Fibroblast of mammary gland (primary cell): ENCODE measurements around the gene MYOZ3.

Experiments used
- DNase-seq: peaks from one replicate; pipeline ENCODE4 v3.0.0-alpha.2; 2010; ENCODE audit warnings: low read depth
- H3K4me3 ChIP-seq: 2 replicates; pipeline ENCODE4 v1.5.1; 2011; ENCODE audit warnings: low read depth, mild to moderate bottlenecking, low read length, moderate library complexity; ENCODE audit not compliant: control insufficient read depth
- TF ChIP-seq, protein P1 (sequence below): conservative IDR thresholded peaks from 2 replicates; pipeline ENCODE4 v1.5.1; 2011; ENCODE audit warnings: low read depth, low read length, inconsistent platforms; ENCODE audit not compliant: control insufficient read depth, insufficient read depth

Gene MYOZ3

DNA sequence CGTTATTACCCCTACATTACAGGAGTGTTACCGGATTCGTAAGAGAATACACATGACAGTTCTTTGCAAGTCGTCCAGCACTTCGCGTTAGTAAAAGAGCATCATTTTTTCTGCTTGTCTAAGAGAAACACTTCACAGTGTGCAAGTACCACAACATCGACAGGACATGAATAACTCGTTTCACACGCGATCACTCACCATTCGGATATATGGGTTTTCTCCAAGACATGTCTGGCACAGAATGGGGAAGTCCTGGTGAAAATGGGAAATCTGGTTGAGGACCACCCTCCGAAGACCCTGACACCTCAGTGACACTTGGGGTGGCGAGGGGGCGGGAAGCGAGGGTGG, 39.2 kb downstream of the MYOZ3 start:
- H3K4me3 ChIP-seq: peak overlapping the region; percentile 98
- DNase-seq: no peak
- TF ChIP-seq, protein P1, sequence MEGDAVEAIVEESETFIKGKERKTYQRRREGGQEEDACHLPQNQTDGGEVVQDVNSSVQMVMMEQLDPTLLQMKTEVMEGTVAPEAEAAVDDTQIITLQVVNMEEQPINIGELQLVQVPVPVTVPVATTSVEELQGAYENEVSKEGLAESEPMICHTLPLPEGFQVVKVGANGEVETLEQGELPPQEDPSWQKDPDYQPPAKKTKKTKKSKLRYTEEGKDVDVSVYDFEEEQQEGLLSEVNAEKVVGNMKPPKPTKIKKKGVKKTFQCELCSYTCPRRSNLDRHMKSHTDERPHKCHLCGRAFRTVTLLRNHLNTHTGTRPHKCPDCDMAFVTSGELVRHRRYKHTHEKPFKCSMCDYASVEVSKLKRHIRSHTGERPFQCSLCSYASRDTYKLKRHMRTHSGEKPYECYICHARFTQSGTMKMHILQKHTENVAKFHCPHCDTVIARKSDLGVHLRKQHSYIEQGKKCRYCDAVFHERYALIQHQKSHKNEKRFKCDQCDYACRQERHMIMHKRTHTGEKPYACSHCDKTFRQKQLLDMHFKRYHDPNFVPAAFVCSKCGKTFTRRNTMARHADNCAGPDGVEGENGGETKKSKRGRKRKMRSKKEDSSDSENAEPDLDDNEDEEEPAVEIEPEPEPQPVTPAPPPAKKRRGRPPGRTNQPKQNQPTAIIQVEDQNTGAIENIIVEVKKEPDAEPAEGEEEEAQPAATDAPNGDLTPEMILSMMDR: no peak

DNA sequence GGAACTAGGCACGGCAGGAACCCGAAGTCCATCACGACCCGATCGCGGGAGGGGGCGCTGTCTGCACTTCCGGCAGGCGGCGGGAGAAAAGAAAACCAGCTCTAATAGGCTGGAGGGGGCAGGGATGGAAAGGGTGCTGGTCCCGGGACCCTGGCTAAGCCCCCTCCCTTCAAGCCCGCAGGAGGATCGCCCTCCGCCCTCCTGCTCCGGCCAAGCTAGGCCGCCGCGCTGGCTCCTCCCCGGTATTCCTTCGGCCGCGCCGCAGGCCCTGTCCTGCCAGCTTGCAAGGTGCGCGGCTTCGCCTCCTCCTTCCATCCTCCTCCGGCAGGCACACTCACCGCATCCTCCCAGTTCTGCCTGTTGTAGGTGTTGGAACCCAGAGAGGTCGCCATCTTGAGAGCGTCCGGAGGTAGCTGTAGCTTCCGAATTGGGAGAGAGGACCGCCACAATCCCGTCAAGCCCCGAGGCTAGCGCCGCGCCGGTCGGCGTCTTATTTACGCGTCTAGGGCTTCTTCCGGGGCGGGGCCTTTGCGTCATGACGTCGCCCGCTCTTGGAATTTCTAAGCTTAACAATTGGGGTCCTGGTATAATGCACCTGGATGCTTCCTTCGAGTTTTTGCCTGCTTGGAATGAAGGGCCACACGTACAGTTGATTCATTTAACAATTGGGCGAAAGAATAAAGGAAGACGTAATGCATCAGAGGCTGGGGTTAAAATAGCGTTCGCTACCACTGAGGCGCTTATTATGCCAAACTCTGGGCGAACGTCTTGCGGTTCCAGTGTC, 39.7 kb downstream of the MYOZ3 start, which contains the start of gene RBM22:
TSS of gene RBM22 (minus strand) at position 469 of the 784 bp plus-strand sequence. CDS start at position 392, 77 bp downstream.
- TF ChIP-seq, protein P1: peak; percentile 45
- peak within 1 kb of the TSS; percentile 98 for H3K4me3 ChIP-seq
- peak; percentile 82 for DNase-seq

DNA sequence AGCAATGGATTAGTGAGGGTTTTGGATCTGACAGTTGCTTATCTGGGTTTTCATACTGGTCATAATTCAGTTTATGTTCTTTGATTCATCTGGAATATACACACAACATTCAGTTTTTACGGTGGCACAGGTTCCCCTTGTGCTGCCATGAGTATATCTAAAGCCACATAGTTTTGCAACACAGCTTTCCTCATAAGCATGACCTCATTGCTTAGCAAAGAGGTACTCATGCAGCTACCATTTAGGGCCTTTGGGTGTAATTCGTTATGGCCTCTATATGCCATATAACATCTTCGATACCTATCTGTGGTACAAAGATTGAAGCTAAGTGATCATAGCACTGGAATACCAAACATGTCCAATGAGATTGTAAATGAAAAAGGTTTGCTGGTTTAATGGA, 42.7 kb downstream of the MYOZ3 start:
- no peak overlapping the region for H3K4me3 ChIP-seq
- DNase-seq: peak; percentile 35
- TF ChIP-seq, protein P1: no peak

DNA sequence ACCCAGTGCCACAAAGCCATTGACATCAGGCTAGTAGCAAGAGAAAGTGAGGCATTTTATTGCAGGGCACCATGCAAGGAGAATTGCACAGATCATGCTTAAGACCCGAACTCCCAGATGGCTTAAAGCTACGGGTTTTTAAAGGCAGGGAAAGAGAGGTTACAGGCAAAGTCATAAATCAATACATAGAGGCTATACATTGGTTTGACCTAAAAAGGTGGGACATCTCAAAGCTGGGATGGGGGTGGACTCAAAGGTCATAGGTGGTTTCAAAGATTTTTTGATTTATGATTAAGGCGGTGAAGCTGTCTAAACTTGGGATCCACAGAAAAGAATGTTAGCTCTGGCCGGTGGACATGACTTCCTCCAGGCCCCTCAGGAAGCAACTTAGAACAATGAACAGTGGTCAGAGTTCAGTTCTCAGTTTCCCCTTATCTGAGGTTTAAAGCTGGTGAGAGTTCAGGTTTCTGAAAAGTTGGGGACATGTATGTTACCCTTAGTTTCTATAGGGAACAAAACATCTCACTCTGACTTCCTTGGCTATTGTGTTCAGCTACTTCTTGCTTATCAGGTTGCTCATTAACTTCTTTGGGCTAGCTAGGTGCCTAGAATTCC, 45.8 kb downstream of the MYOZ3 start:
- no peak for DNase-seq
- TF ChIP-seq, protein P1: no peak
- no peak overlapping the region for H3K4me3 ChIP-seq

DNA sequence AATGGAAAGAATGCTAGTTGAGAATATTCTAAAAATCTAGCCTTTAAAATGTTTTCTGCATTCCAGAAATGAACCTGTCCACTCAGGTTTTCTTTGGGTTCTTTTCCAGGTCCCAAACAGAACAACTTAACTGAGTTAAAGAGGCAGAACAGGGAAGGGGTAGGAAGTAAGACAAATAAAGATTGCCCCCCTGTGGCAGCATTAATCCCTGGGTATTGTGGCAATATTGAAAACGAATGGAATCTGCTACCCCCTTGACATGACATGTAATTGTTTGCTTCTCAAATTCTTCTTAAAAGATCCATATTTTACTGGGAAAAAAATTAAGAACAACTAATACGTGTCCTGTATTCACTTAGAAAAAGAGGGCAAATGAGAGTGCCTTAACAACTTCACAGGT, 49.1 kb downstream of the MYOZ3 start:
- no peak for DNase-seq
- H3K4me3 ChIP-seq: no peak overlapping the region
- TF ChIP-seq, protein P1: peak; percentile 23

DNA sequence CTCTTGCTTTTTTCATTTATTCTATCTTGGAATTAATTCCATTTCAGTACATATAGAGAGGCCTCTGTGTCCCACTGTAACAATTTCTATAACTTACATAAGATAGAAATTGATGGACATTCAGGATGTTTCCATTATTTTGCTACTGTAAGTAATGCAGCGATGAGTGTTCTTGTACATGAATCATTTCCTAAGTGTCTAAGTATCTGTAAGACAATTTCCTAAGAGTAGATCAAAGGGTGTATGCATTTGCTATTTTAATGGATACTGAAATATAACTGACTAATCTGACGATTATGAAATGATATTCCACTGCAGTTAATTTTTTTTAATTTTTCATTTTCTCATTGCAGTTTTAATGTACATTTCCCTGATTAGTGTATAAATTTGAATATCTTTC, 62.8 kb downstream of the MYOZ3 start:
- TF ChIP-seq, protein P1: no peak
- no peak overlapping the region for H3K4me3 ChIP-seq
- peak; percentile 18 for DNase-seq
